Uterine smooth muscle cell (primary cell): ENCODE results near the gene ROS1. TPM values are rescaled to one million over a fixed set of nuclear protein-coding genes. Genes with fewer than 3 reads are reported as not detected.

Source experiments
- total RNA-seq: library from RNA; depleted of rRNA; stranded (reverse); fragments of >200 nt; gene quantifications from 2 replicates; pipeline ENCODE4 v1.2.3, GENCODE V29; 2014

Gene ROS1
- total RNA-seq: 2.0 TPM in 2 replicates

DNA sequence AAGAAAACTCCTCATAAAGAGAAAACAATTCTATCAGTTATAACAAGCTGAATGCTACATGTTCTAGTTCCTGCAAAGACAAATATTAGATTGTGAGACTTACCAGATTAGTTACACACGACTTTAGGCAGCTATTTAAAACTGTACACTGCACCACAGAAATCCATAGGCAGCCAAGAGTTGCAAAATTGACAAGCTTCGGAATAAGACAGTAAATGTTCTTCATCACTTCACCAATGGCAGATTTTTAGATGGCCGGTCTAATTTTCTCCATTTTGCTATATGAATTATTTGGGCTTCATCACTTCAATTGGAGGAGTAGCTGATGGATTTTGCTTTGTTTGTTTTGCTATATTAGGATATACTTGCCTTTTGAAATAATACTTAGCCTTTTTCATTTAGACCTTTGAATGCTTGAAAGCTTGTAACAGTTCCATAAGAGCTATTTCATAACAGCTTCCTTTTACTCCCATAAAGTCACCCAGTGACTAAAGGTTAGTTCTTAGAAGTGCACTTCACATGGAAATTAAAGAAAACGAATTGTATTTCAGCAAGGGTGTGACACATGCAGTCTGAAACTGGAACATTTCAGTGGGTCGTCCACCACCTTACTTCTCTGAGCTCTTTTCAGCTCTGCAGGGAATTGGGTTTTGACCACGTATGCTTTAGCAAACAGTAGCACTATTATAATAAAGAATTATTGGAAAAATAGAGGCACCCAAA lies at the start of gene ROS1:
Gene ROS1 (minus strand): TSS at position 512 of the 723 bp plus-strand sequence. CDS start 286 bp downstream, at position 226.

DNA sequence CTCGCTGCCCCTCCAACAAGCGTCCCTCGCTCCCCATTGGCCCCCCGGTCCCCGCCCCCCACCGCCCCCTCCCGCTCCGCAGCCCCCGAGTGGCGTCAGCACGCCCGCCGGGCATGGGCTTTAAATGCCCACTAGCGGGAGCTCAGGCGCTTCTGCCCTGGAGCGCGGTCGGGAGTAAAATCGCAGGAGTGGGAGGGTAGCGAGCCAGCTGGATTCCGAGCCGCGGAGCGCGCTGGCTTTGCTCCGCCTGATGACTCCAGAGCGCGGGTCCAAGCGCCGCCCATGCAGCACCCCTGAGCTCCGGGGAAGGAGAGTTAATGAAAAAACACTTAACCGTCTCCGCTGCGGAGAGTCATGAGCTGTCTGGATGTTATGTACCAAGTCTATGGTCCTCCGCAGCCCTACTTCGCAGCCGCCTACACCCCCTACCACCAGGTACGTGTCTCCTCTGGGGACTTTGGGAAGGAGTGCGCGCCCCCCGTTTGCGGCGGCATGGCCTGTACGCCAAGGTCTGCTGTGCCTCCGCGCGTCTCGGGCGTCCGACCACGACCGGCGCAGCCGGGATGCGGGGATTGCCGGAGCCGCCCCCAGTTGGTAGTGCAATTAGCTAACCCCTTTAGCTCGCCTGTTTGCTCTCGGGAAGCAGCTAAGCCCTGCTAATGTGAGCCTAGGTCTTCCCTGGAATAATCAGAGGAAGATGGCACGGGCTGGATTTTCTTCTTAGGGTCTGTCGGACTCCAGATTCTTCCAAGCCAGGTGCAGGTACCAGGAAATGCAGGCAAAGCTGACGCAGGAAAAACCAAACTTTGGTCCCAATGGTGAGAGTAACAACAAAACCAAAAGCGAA lies 160.1 kb downstream of the ROS1 start, which contains the start of gene VGLL2:
Gene VGLL2 (plus strand): TSS at position 149 of the 847 bp plus-strand sequence. CDS start 206 bp downstream, at position 355.

Other genes starting within 250 kb of the ROS1 start
- gene VGLL2, start 160.4 kb downstream of the ROS1 start, total RNA-seq: not detected in 2 replicates
- 81.0 and 176 TPM in 2 replicates for gene DCBLD1, start 56.7 kb upstream of the ROS1 start, total RNA-seq
- 69.8 and 158 TPM in 2 replicates for gene GOPC, start 176.6 kb upstream of the ROS1 start, total RNA-seq
- 24.8 and 32.2 TPM in 2 replicates for gene NUS1, start 249.5 kb upstream of the ROS1 start, total RNA-seq